HepG2 (cell line): ENCODE results near the gene PCBD2. TPM values are rescaled to one million over a fixed set of nuclear protein-coding genes. Genes with fewer than 3 reads are reported as not detected.

Experiments
- ATAC-seq: fragments of 200-7000 bp; cut with Tn5 transposase; 3 replicates; pipeline ENCODE4 v1.9.1; 2020; ENCODE audit warnings: mild to moderate bottlenecking, moderate library complexity
- BruUV-seq: library from RNA; stranded (reverse); fragments of 400-500 nt; replicated peaks from 2 replicates; lab custom pipeline; 2021; lab: Mats Ljungman, UMichigan
- CTCF ChIA-PET: fragments of 300-600 bp; formaldehyde crosslinking; extraction: SDS; loops from one replicate; lab custom pipeline; 2021; ENCODE audit warnings: low total read pairs, inconsistent platforms, low intra/inter-chr PET ratio; lab: Yijun Ruan, JAX
- POLR2A ChIA-PET: fragments of 350-600 bp; sonication (Branson Sonifier 250); formaldehyde crosslinking; loops from one replicate; lab custom pipeline; 2020; ENCODE audit warnings: antibody characterized with exemption, inconsistent platforms; lab: Yijun Ruan, JAX
- DNase-seq: peaks from one replicate; pipeline ENCODE4 v3.0.0-alpha.2; 2015; ENCODE audit warnings: low spot score
- FAIRE-seq: peaks from 3 replicates; lab custom pipeline; 2011; peaks lifted over from hg19 to GRCh38; lab: Jason Lieb, UNC
- H2AFZ ChIP-seq: one replicate; pipeline ENCODE4 v1.6.1; 2011; ENCODE audit warnings: low read length, inconsistent platforms
- H3K27ac ChIP-seq: fragments of 300-600 bp; 3 replicates; pipeline ENCODE4 v1.8.0; 2011; ENCODE audit warnings: mixed run types, mild to moderate bottlenecking, mixed read lengths, low read length, inconsistent platforms; ENCODE audit not compliant: insufficient read depth; ENCODE audit errors: extremely low read length
- H3K27me3 ChIP-seq, 2 experiments: fragments of 200-600 bp in 1 of 2; 2 replicates in 1 of 2; 3 replicates in 1 of 2; pipeline versions ENCODE4 v1.6.0 to v1.8.0; 2011; ENCODE audit warnings: low read length in 2 of 2, mild to moderate bottlenecking in 2 of 2, moderate library complexity in 2 of 2, inconsistent platforms in 1 of 2; ENCODE audit not compliant: insufficient read depth in 2 of 2, control insufficient read depth in 1 of 2
- H3K36me3 ChIP-seq, 2 experiments: fragments of 200-600 bp in 1 of 2; replicated peaks in 1 of 2; 2 replicates in 1 of 2; 3 replicates in 1 of 2; pipeline versions ENCODE4 v1.5.1 to v1.8.0; 2011; ENCODE audit warnings: low read length in 2 of 2, inconsistent platforms in 1 of 2; ENCODE audit not compliant: insufficient read depth in 2 of 2, control insufficient read depth in 1 of 2
- H3K4me1 ChIP-seq: 2 replicates; pipeline ENCODE4 v1.5.1; 2012; ENCODE audit warnings: low read length, inconsistent platforms; ENCODE audit not compliant: insufficient read depth
- H3K4me2 ChIP-seq: 2 replicates; pipeline ENCODE4 v1.6.0; 2011; ENCODE audit warnings: low read depth, low read length, inconsistent platforms
- H3K4me3 ChIP-seq, 3 experiments: fragments of 200-600 bp in 1 of 3; sonication (generic), shearing (Covaris generic) in 1 of 3; replicated peaks in 1 of 3; 2 replicates each; pipeline ENCODE4 v1.5.1; 2011 to 2016; ENCODE audit warnings: low read length in 3 of 3, inconsistent platforms in 2 of 3, low read depth in 2 of 3, mild to moderate bottlenecking in 2 of 3, control low read depth in 1 of 3, mixed read lengths in 1 of 3; ENCODE audit not compliant: insufficient read depth in 1 of 3
- H3K79me2 ChIP-seq: one replicate; pipeline ENCODE4 v1.6.1; 2011; ENCODE audit warnings: low read length, inconsistent platforms; ENCODE audit not compliant: insufficient read depth
- H3K9ac ChIP-seq: 2 replicates; pipeline ENCODE4 v1.6.0; 2011; ENCODE audit warnings: mild to moderate bottlenecking, low read depth, low read length, inconsistent platforms; ENCODE audit not compliant: insufficient read depth
- H3K9me3 ChIP-seq: 2 replicates; pipeline ENCODE4 v1.5.1; 2012; ENCODE audit warnings: mild to moderate bottlenecking, low read length
- H4K20me1 ChIP-seq: 2 replicates; pipeline ENCODE4 v1.6.0; 2011; ENCODE audit warnings: inconsistent platforms, mild to moderate bottlenecking, low read length, moderate library complexity; ENCODE audit not compliant: insufficient read depth
- ATRX ChIP-seq: sonication (generic); formaldehyde crosslinking; IDR thresholded peaks from 2 replicates; pipeline ENCODE4 v1.4.0; 2020; ENCODE audit warnings: missing genetic modification reagents, borderline replicate concordance
- CREB3 ChIP-seq: sonication (generic); formaldehyde crosslinking; IDR thresholded peaks from 2 replicates; pipeline ENCODE4 v1.5.0; 2020; ENCODE audit warnings: missing genetic modification reagents
- DNMT3B ChIP-seq: conservative IDR thresholded peaks from 2 replicates; pipeline ENCODE4 v1.6.1; 2016; ENCODE audit warnings: missing biosample characterization, control low read depth
- FLYWCH1 ChIP-seq: sonication (generic); formaldehyde crosslinking; IDR thresholded peaks from 2 replicates; pipeline ENCODE4 v1.8.1; 2023; ENCODE audit warnings: mild to moderate bottlenecking, missing genetic modification reagents
- HDAC6 ChIP-seq: fragments of 200-600 bp; sonication (generic); IDR thresholded peaks from 2 replicates; pipeline ENCODE4 v1.7.0; 2017; ENCODE audit warnings: mild to moderate bottlenecking, antibody characterized with exemption, low read length, low read depth
- MLXIP ChIP-seq: sonication (generic); formaldehyde crosslinking; IDR thresholded peaks from 2 replicates; pipeline ENCODE4 v1.9.0; 2021; ENCODE audit warnings: missing genetic modification reagents, borderline replicate concordance
- PAX8 ChIP-seq: sonication (generic); formaldehyde crosslinking; IDR thresholded peaks from 2 replicates; pipeline ENCODE4 v1.8.0; 2022; ENCODE audit warnings: mild to moderate bottlenecking, missing genetic modification reagents, borderline replicate concordance
- SRSF4 ChIP-seq: fragments of 200-400 bp; formaldehyde crosslinking; IDR thresholded peaks from one replicate; pipeline ENCODE4 v1.6.1; 2018; ENCODE audit warnings: mild to moderate bottlenecking, low read depth, low read length, moderate library complexity; ENCODE audit not compliant: poor library complexity, severe bottlenecking
- U2AF2 ChIP-seq: fragments of 200-400 bp; formaldehyde crosslinking; IDR thresholded peaks from 2 replicates; pipeline ENCODE4 v1.6.1; 2017; ENCODE audit warnings: low read depth, mild to moderate bottlenecking, low read length
- ZBTB46 ChIP-seq: sonication (generic); formaldehyde crosslinking; IDR thresholded peaks from 2 replicates; pipeline ENCODE4 v1.4.0; 2020; ENCODE audit warnings: mild to moderate bottlenecking, missing genetic modification reagents, borderline replicate concordance
- ZMAT5 ChIP-seq: sonication (generic); formaldehyde crosslinking; IDR thresholded peaks from 2 replicates; pipeline ENCODE4 v1.5.0; 2020; ENCODE audit warnings: mild to moderate bottlenecking, low read depth, missing genetic modification reagents, borderline replicate concordance
- ZNF572 ChIP-seq: sonication (generic); formaldehyde crosslinking; IDR thresholded peaks from 2 replicates; pipeline ENCODE4 v1.5.1; 2020; ENCODE audit warnings: mild to moderate bottlenecking, missing genetic modification reagents
- ZNF709 ChIP-seq: sonication (generic); formaldehyde crosslinking; IDR thresholded peaks from 2 replicates; pipeline ENCODE4 v1.5.0; 2020; ENCODE audit warnings: mild to moderate bottlenecking, missing genetic modification reagents
- ZNF737 ChIP-seq: sonication (generic); formaldehyde crosslinking; IDR thresholded peaks from 2 replicates; pipeline ENCODE4 v1.5.0; 2020; ENCODE audit warnings: missing genetic modification reagents, mild to moderate bottlenecking, borderline replicate concordance
- WGBS: methylation state at CpG from one replicate; pipeline ENCODE4 v1.1.6; 2017; ENCODE audit warnings: low lambda C conversion rate; 5-methylcytosine and 5-hydroxymethylcytosine counted together
- in situ Hi-C: cut with HindIII; loops from 2 replicates; pipeline ENCODE4 v1.10.0; 2017; ENCODE audit warnings: low pct_unique_long_range_greater_than_20kb; ENCODE audit not compliant: extremely low pct_ligation_motif_present
- intact Hi-C: fragments of 100-400 bp; cut with micrococcal nuclease; formaldehyde crosslinking; loops from one replicate; pipeline ENCODE4 v1.10.0; 2022; ENCODE audit not compliant: unreplicated experiment
- polyA plus RNA-seq, 8 experiments: library from polyadenylated mRNA; depleted of rRNA in 3 of 8; stranded (reverse) in 7 of 8; unstranded in 1 of 8; fragments of >200 nt; fragmentation: Illumina TruSeq in 4 of 8; extraction: Trizol in 4 of 8; gene quantifications; 2 replicates each; pipeline versions ENCODE4 v1.2.1 to v1.2.3, GENCODE V29; 2011 to 2016; ENCODE audit warnings: low read depth in 4 of 8, missing spikeins in 1 of 8, mixed read lengths in 1 of 8; ENCODE audit not compliant: insufficient read depth in 1 of 8
- total RNA-seq, 5 experiments: library from RNA; depleted of rRNA; stranded (reverse); fragments of >200 nt; fragmentation: Illumina TruSeq; extraction: Trizol; gene quantifications; 2 replicates each; pipeline ENCODE4 v1.2.3, GENCODE V29; 2016; ENCODE audit warnings: low read depth in 1 of 5

The PCBD2 gene
- total and polyA plus RNA-seq, 2 of the 13 experiments (the other 11 are each of a cell fraction or from before 2014, with no cell fraction given): 5.5 to 12.0 TPM

DNA sequence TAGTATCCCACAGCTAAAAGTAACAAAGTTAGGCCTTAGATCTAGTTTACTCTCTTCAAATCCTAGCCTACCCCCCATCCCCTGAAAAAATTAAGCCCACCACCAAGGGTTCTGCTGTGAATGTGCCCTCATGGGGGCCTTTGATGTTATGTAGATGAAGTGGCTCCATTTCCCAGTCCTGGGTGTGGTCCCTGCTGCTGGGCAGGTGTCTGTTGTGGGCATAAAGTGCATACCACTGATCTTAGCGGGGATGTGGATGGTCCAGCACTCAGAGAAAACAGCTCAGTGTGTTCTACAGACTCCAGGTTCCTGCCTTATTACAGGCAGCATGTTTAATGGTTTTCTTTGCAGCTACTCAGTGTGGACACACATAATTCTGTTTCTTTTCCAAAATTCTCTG, 1.9 kb downstream of the PCBD2 start:
- no peak overlapping the region for H3K4me3 ChIP-seq
- 89% methylated on average over 1 of the region's 1 CpG for WGBS
- H4K20me1 ChIP-seq: no peaks in the 10 kb centered on the region
- ATAC-seq (no peak), DNase-seq (no peak), FAIRE-seq (no peak)
- no TSS peak for BruUV-seq
- no peak for TF ChIP-seq ZNF572 (CRISPR knock-in tag)
- TF ChIP-seq SRSF4: no peak
- TF ChIP-seq ZNF709 (CRISPR knock-in tag): no peak
- TF ChIP-seq MLXIP: no peak
- no peak for TF ChIP-seq ZMAT5
- no peak for TF ChIP-seq FLYWCH1 (CRISPR knock-in tag)
- TF ChIP-seq DNMT3B (CRISPR knock-in tag): no peak
- no peak for TF ChIP-seq U2AF2
- no peak for TF ChIP-seq ZBTB46 (CRISPR knock-in tag)
- no peak for TF ChIP-seq ATRX (CRISPR knock-in tag)
- no peak for TF ChIP-seq CREB3 (CRISPR knock-in tag)
- no peak for TF ChIP-seq HDAC6
- TF ChIP-seq ZNF737 (CRISPR knock-in tag): no peak
- TF ChIP-seq PAX8 (CRISPR knock-in tag): no peak
- H3K79me2 ChIP-seq: peaks cover 4% of the 10 kb centered on the region
- H3K4me2 ChIP-seq: no peak overlapping the region; the same call in 1 of the 2 replicates
- H3K27me3 ChIP-seq: no peaks in the 10 kb centered on the region
- POLR2A ChIA-PET: interaction anchor here (0.7 to 1.6 kb wide), 2 partner anchors 117 to 169 kb away, joined by 3 read pairs; partner anchors contain the start of gene CAMLG
- H3K4me1 ChIP-seq: peaks cover 13% of the 10 kb centered on the region; the same call in 1 of the 2 replicates
- H3K9ac ChIP-seq: no peak overlapping the region
- peaks cover 1 to 24% of the 10 kb centered on the region in 2 experiments; a peak in 2 of 5 replicates for H3K36me3 ChIP-seq
- no peaks in the 10 kb centered on the region for H3K9me3 ChIP-seq
- CTCF ChIA-PET: no interaction called here
- H3K27ac ChIP-seq: no peak overlapping the region
- intact Hi-C loops (no loop called here), in situ Hi-C loops (no loop called here)
- H2AFZ ChIP-seq: no peak overlapping the region
